HL-60 (cell line): ENCODE results near the gene KLHDC3.
A peak's percentile ranks its signal among the peaks of the same experiment; 100 is the strongest.

Experiments
- DNase-seq, 2 experiments: peaks; one replicate each; pipeline ENCODE4 v3.0.0-alpha.2; 2010 to 2020; ENCODE audit warnings: low read depth in 1 of 2, low spot score in 1 of 2
- H3K27ac ChIP-seq: fragments of 250-450 bp; sonication (Bioruptor Pico); replicated peaks from 2 replicates; pipeline ENCODE4 v1.5.1; 2020; ENCODE audit warnings: mild to moderate bottlenecking, moderate library complexity
- H3K27me3 ChIP-seq: fragments of 250-450 bp; sonication (Bioruptor Pico); 2 replicates; pipeline ENCODE4 v1.5.1; 2021; ENCODE audit warnings: mild to moderate bottlenecking, moderate library complexity; ENCODE audit not compliant: insufficient read depth, poor library complexity, severe bottlenecking
- H3K4me3 ChIP-seq: replicated peaks from 2 replicates; pipeline ENCODE4 v1.5.1; 2011; ENCODE audit warnings: mild to moderate bottlenecking, control low read depth, low read length; ENCODE audit not compliant: insufficient read depth
- CTCF ChIP-seq: IDR thresholded peaks from one replicate; pipeline ENCODE4 v1.5.1; 2011; ENCODE audit warnings: low read length, control low read depth, inconsistent platforms; ENCODE audit not compliant: insufficient read depth
- GABPA ChIP-seq: IDR thresholded peaks from 2 replicates; pipeline ENCODE4 v1.6.1; 2012; ENCODE audit warnings: low read depth
- POLR2AphosphoS5 ChIP-seq: IDR thresholded peaks from 2 replicates; pipeline ENCODE4 v1.6.1; 2012; ENCODE audit warnings: low read depth
- REST ChIP-seq: IDR thresholded peaks from 2 replicates; pipeline ENCODE4 v1.6.1; 2012; ENCODE audit warnings: low read depth; ENCODE audit not compliant: insufficient replicate concordance
- SPI1 ChIP-seq: IDR thresholded peaks from 2 replicates; pipeline ENCODE4 v1.6.1; 2012; ENCODE audit warnings: low read depth, mild to moderate bottlenecking, borderline replicate concordance

The KLHDC3 gene

GRCh38 chr6:42981836-42982235, 32.2 kb upstream of the KLHDC3 start:
- no peak for DNase-seq
- TF ChIP-seq REST, result no peak
- no peak for TF ChIP-seq SPI1
- no peak for TF ChIP-seq GABPA
- no peak for TF ChIP-seq CTCF
- no peak for TF ChIP-seq POLR2AphosphoS5
- no peak overlapping the region for H3K4me3 ChIP-seq
- no peaks in the 10 kb centered on the region for H3K27me3 ChIP-seq
- H3K27ac ChIP-seq, result no peak overlapping the region

GRCh38 chr6:42984001-42984923, 29.8 kb upstream of the KLHDC3 start, which contains the start of gene PPP2R5D:
Gene PPP2R5D, plus strand, starts transcription at chr6:42984570. Its CDS starts 108 bp downstream, at chr6:42984678.
- H3K27ac ChIP-seq, result peak within 1 kb of the TSS; percentile 68
- H3K4me3 ChIP-seq, result peak within 1 kb of the TSS; percentile 92
- no peak for TF ChIP-seq GABPA
- TF ChIP-seq REST, result no peak
- peak; percentile 68; the same call in 1 of the 2 replicates for TF ChIP-seq POLR2AphosphoS5
- TF ChIP-seq SPI1, result no peak
- peak; percentile 92 to 99 for DNase-seq
- no peaks in the 10 kb centered on the region for H3K27me3 ChIP-seq

- no peaks in the 10 kb centered on the region for H3K27me3 ChIP-seq
- H3K27ac ChIP-seq, result peak overlapping the region; percentile 68
- TF ChIP-seq POLR2AphosphoS5, result no peak
- TF ChIP-seq REST, result no peak
- TF ChIP-seq GABPA, result no peak
- no peak for TF ChIP-seq CTCF
- no peak for TF ChIP-seq SPI1
- peak in 1 of 2 experiments; percentile 25 for DNase-seq
- H3K4me3 ChIP-seq, result peak overlapping the region; percentile 92
These were observed 29.0 kb upstream of the KLHDC3 start for GRCh38 chr6:42984924-42985475.
